ENCODE measurements around the gene LORICRIN.

DNA sequence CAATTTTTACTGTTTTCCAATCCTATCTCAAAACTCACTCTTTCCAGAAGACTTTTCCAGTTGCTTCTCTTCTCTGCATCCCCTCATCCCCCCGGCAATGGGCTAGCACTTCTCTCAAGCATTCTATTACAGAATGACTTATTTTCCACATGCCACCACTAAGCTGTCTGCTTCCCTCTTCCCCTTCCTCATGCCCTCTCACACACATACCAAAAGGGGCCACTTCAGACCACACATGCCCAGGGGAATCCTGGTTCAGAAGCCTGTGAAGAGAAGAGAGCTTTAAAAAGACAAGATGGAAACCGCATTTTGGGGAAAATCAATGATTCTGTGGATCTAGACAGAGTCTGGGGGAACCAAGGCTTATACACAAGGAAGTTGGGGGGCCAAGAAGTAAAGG, 8.4 kb upstream of the LORICRIN start:
- TF ChIP-seq, protein P1, sequence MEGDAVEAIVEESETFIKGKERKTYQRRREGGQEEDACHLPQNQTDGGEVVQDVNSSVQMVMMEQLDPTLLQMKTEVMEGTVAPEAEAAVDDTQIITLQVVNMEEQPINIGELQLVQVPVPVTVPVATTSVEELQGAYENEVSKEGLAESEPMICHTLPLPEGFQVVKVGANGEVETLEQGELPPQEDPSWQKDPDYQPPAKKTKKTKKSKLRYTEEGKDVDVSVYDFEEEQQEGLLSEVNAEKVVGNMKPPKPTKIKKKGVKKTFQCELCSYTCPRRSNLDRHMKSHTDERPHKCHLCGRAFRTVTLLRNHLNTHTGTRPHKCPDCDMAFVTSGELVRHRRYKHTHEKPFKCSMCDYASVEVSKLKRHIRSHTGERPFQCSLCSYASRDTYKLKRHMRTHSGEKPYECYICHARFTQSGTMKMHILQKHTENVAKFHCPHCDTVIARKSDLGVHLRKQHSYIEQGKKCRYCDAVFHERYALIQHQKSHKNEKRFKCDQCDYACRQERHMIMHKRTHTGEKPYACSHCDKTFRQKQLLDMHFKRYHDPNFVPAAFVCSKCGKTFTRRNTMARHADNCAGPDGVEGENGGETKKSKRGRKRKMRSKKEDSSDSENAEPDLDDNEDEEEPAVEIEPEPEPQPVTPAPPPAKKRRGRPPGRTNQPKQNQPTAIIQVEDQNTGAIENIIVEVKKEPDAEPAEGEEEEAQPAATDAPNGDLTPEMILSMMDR (IDR thresholded peaks at IDR 0.05; ENCODE audit: poor library complexity): no peak
- no peak for TF ChIP-seq EZH2 (IDR thresholded peaks at IDR 0.05; ENCODE audit: borderline replicate concordance)
- TF ChIP-seq EZH2phosphoT487 (IDR thresholded peaks at IDR 0.05; ENCODE audit: low read depth, severe bottlenecking, unreplicated experiment): no peak

Measured in hepatocyte (in vitro differentiated cells).